Stimulated activated CD8-positive, alpha-beta memory T cell treated with anti-CD3 and anti-CD28 coated beads, Interleukin-15, amount 100 ng/mL, for 1 hour (primary cell): Measurements from ENCODE around the gene EVA1B.

ENCODE experiments used
- DNase-seq: peaks from one replicate; pipeline ENCODE4 v3.0.0-alpha.2; 2020; ENCODE audit warnings: low read depth

The EVA1B gene

DNA sequence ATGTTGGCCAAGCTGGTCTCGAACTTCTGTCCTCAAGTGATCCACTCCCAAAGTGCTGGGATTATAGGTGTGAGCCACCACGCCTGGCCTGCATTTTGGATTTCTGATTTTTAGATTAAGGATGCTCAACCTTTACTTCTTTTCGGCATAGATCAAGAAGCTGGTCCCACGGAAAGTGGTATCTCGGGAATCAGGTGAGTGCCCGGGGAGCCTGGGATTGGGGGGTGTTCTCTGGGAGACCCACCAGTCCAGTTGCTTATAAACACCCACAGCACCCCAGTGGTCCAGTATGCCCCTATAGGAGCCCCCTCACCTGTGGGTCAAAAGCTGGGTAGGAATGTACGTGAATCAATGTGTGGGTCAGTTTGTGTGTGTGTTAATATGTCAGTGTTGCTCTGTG is 14.0 kb downstream of the EVA1B start:
- DNase-seq: no peak

DNA sequence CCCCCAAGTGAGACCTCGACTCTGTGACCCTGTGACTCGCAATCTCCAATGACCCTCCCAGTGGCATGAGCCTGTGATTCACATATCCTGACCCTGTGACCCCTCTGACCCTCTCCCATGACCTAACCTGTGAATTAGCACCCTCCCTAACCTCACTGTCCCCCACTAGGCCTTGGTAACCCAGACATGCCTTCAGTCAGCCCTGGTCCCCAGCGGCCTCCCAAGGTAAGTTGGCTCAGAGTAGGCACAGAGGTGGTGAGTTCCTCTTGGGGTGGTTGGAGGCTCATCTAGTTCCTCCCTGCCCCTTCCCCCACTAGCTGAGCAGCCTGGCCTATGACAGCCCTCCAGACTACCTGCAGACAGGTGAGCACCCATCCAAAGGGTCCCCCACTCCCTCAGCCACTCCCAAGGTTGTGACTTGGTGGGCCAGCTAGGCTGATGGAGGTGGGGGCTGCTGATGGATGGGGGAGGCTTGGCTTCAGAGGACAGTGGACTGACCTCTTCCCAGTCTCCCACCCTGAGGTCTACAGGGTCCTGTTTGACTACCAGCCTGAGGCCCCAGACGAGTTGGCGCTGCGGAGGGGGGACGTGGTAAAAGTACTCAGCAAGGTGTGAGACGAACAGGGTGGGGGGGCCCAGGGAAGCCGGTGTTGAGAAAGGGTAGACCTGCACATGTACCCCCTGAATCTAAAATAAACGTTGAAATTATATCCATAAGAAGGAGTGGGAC is 15.7 kb downstream of the EVA1B start:
- no peak for DNase-seq

DNA sequence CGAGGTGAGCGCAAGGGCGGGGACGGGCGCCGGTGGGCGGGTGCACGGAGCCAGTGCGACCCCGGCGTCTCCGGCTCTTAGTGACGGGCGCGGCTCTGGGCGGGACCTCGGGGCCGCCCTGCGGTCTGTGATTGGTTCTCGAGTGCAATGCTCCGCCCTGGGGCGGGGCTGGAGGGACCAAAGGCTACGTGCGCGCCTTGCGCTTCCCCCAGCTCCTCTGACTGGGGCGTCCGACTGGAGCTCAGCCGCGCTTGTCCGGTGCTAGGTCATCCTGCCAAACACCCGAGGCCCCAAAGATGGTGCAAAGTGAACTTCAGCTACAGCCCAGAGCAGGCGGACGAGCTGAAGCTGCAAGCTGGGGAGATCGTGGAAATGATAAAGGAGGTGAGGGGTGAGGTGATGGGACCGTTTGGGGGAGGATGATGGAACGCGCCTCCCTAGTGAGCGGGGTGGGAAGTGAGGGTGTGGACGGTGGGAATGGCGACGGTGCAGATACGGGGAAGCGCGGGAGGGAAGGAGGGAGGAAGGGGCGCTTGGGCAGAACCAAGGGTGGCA is 16.5 kb downstream of the EVA1B start:
- peak; percentile 81 for DNase-seq

DNA sequence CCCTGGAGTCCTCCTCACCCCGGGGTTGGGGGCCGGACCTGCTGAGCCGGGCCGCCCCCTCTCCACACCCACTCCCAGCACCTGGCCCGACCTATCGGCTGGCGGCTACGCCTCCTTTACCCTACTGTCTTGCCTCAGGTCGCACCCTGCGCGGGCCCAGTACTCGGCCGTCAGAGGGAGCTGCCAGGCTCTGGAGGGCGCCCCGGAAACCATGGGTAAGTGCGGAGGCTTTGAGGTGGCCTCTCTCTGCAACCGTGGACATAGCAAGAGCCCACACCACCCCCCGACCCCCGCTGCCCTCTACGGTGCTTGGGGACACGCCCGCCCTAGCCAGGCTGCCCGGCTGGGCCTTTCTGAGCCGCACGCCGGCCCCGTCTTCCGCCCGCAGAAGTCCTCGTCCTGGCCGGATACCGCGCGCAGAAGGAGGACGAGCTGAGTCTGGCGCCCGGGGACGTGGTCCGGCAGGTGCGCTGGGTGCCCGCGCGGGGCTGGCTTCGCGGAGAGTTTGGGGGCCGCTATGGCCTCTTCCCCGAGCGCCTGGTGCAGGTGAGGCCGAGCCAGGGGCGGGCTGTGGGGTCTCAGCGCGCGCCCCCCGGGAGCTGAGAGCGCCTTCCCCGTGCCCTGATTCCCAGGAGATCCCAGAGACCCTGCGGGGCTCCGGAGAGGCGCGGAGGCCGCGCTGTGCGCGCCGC is 17.1 kb downstream of the EVA1B start, which contains the start of gene SH3D21:
Gene SH3D21, plus strand, starts transcription at position 159 of the 692 bp plus-strand sequence. Its CDS starts 53 bp downstream, at position 212.
- DNase-seq: no peak

DNA sequence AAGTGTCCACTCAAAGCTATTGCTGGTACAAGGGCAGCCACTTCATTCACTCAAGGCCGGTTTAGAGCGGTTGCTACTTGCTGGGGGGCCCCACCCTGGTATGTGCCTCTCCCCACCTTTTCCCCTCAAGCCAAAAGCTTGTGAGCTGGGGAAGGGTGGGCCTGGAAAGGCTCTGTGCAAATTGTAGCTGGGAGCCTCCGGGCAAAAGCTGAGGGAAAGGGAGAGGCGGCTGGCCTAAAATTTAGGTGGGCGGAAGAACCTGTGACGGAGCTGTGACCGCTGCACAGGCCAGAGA is 17.6 kb downstream of the EVA1B start:
- no peak for DNase-seq

DNA sequence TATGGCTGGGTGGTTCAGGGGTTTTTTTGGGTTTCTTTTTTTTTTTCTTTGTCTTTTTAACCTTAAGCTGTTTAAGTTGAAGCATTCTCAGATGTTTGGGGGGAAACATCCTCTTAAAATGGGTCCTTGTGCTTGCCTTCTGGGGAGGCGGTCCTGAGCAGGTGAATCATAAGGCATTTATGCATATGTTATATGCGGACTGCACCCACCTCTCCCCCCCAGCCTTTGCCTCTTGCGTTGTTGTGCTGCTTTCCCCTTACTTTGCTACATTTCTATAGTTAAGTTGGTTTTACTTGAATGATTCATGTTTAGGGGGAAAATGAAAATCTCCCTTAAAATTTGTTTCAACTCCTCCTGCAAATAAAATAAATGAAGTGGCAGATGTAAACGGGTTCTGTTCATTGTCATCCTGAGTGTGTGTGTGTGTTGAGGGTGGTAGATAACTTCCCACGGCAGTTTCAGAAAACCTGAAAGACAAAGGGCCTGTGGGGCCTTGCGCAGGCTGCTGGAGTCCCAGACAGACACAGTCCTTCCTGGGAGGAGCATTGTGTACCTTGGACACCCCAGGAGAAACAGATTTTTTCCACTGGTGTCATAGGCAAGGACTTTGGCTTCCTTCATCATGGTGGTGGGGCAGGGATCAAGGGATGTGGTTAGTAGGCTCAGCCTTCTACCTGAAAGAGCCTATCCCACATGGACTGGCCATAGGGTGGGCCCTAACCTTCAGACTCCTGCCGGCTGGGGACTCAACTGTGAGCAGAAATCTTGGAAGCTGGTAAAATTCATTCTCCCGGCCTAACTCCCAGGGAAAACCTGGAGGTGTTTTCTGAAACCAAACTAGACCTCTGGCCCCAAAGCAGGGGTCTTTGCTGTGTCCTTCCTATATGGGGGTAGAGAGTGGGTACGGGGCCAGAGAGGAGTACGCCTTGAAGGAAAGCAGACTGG is 18.2 kb downstream of the EVA1B start:
- no peak for DNase-seq

DNA sequence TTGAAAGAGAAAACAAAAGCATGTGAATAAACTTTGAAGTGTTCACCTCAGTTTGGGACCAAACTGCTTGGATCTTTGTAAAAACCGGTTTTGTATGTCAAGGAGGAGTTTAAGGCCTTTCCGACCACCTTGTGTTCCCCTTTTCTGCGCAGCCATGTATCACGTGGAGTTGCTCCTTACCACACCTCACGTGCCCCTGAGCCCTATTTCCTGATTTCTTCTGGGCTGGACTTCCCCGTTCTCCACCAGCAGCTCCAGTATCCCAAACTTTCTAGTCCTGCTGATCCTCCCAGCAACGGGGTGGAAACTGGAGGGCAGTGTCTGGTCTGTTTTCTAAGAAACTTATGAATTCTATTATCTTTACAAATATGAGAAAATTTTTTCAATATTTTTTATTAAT is 18.9 kb downstream of the EVA1B start:
- no peak for DNase-seq

DNA sequence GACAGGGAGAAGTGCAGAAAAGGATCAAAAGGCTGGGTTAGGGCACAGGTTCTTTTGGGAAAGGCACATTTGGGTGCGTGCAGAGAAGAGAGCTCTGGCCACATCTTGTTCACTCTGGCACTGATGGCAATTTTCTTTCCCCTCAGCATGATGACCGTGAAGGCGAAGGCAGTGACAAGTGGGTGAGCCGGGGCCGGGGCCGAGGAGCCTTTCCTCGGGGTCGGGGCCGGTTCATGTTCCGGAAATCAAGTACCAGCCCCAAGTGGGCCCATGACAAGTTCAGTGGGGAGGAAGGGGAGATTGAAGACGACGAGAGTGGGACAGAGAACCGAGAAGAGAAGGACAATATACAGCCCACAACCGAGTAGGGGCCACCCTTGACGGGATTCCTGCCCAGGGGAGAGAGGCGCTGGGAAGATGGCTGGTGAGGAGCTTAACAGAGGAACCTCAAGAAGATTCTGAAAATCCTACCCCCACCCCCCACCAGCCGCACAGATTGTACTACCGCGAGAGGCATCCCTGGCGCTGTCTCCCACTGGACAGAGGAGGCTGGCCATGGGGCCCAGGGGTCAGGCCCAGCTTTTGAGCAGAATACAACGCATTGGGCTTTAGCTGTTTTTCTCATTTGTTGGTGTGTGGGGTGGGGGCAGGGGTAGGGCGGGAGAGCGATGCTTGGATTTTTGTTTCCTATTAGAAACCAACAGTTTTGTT is 19.6 kb downstream of the EVA1B start:
- no peak for DNase-seq

DNA sequence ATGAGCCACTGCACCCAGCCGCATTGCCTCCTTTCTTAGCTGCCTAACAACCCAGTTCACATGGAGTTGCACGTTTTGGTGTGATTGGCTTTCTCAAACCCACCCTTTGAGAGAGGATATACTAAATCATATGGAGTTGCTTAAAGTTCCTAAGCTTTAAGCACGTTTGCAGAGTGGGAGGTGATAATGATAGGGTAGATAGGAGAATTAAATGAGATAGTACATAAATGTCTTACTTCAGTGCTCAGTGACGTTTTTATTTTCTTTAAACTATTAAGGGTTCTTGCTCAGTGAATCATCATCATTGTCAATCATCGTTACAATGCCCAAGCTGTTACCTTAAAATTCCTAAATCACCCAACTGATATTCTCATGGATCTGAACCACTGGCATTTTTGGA is 20.2 kb downstream of the EVA1B start:
- DNase-seq: no peak

DNA sequence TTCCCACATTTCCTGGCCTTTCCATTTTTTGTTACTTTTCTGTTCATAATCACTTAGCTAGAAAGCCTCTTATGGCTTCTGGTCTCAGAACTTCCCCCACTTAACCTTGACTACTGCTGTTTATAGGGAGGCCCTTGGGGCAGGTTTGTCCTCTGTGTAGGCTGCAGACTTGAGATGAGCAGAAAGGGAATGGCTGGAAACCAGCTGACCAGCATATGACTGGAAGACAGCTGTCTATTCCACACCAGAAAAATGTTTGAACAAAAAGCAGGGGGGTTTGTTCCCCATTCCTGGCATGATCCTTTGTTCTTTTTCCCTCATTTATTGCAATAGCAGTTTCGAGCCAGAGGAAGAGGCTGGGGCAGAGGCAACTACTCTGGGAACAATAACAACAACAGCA is 22.2 kb downstream of the EVA1B start:
- DNase-seq: no peak

DNA sequence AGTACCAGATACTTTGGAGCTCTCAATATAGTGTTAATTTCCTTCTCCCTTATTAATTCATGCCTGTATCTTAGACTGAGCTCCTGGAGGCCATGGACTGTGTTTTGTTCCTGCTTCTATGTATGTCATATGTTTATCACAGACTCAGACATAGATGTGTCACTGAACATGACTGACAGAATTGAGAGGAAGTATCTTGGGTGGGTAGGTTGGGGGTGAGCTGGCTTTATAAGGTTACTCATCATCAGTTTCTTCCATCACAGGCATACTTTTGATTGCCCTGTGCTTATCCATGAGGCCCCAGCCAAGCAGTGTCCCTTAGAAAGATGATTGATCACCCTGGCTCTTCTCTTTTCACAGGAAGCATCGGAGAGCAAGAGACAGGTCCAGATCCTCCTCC is 22.9 kb downstream of the EVA1B start:
- DNase-seq: no peak

DNA sequence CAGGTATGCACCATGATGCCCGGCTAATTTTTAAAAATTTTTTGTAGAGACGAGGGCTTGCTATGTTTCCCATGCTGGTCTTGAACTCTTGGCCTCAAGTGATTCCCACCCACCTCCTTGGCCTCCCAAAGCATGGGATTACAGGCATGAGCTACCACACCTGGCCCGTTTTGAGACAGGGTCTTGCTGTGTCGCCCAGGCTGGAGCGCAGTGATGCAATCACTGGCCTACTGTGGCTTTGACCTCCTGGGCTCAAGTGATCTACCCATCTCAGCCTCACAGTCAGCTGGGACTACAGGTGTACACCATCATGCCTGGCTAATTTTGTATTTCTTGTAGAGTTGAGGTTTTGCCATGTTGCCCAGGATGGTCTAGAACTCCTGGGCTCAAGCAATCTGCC is 24.8 kb downstream of the EVA1B start:
- no peak for DNase-seq

DNA sequence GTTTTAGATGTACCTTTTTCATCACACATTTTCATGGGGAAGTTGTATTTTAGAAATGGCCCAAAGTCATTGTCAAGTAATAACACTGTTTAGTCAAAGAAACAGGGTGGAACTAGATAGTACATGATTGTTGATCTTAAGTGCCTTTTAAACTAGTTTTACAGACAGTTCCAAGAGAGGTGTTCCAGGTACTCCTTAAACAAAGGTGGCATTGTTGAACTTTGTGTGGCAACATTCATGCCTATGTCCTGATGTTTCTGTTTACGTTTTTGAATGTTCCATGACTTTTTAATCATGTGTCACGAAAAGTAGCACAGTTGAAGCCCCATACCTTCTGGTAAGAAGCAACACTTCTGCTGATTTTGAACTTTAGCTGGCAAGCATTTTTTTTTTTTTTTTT is 26.4 kb downstream of the EVA1B start:
- DNase-seq: no peak

DNA sequence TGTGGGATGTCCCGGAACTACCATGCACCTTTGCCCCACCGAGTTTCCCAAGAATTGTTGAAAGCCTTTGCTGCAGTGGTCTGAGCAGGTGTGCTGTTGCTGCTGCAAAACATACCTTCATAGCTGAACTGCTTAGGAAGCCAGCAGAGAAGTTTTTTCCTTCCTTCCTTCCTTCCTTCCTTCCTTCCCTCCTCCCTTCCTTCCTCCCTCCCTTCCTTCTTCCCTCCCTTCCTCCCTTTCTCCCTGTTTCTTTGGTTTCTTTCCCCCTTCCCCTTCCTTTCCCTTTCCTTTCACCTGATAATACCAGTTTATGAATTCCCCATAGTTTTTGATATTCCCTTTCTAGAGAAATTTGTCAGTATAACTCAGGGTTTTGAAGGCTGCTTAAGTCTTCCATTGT is 28.1 kb downstream of the EVA1B start:
- no peak for DNase-seq

DNA sequence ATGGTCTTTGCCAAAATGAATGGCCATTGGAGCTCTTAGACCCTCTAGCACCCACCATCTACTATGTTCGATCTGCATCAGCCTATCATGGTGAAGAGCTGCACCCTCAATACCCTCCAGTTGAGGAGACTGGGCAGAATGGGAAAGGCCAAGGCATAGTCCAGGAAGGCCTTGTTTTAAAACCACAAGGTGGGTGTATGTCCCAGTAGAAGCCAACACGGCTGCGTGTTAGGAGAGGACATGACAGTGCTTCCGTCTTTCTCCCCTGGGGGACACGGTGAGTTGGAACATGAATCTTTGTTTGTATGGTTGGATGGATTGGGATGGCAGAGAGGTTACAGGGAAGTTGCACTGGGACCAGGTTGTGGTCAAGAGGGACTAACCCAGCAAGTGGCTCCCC is 35.9 kb downstream of the EVA1B start:
- DNase-seq: no peak

DNA sequence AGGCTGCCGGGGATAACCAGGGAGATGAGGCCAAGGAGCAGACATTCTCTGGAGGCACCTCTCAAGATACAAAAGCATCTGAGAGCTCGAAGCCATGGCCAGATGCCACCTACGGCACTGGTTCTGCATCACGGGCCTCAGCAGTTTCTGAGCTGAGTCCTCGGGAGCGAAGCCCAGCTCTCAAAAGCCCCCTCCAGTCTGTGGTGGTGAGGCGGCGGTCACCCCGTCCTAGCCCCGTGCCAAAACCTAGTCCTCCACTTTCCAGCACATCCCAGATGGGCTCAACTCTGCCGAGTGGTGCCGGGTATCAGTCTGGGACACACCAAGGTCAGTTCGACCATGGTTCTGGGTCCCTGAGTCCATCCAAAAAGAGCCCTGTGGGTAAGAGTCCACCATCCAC is 36.6 kb downstream of the EVA1B start:
- no peak for DNase-seq

DNA sequence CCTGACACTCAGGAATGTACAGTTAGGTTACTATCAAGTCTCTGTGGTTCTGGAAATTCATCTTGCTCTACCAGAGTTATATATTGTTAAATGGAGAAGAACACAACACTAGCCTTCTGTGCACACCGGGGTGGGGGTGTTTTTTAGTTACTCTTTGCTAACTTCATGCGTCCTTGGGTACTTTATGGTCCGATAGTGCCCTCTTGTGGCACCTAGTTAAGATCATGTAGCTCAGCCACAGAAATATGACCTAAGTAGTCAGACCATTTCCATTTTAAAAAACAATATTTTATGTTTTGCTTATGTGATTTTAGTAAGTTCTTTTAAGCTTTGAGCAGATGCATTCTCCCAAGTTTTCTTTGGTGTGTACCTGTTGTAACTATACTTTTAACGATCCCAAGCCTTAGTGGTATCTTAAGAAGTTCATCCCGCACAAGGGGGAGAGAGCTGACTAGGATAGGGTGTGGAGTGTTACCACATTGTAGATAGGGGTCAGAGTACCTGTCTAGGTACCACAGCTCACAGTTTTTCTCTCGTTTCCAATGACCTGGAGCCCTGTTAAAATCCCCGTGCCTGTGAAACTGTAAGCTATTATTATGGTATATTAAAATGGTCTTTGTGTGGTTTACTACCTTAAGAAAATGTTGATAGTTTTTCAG is 37.9 kb downstream of the EVA1B start:
- DNase-seq: peak; percentile 36

DNA sequence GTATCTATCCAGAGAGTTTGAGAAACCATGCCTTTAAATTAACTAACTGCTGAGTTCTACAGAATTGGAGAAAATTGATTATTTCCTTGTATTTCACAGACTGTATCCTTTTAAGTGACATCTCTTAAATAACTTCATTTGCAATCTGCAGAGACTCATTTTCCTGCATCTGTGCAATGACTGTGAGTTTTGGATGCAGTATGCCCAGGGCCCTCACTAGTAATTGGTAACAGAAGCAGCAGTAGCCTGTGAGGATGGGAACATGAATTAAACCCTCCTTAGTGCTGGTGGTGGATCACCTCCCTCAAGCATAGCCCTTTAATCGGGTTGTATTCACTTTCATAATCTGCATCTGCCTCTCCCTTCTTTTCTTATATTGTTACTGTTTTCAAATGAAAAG is 38.9 kb downstream of the EVA1B start:
- DNase-seq: no peak

DNA sequence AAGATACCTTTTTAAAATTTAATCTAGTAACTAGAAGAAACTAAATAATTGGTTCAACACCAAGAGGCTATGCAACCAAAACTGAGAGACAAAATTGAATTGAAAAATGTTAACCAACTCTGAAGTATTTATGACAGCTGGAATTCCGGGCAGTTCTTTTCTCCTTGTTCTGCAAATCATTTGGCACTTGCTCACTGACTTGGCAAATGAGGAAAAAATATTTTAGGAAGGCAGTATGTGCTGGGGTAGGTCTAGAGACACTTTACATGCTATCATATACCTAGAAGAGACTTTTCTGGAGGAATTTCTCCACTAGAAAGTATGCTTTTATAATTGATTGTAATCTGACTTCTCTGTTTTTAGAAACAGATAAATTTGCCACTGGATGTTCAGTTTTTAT is 39.4 kb downstream of the EVA1B start:
- DNase-seq: no peak

DNA sequence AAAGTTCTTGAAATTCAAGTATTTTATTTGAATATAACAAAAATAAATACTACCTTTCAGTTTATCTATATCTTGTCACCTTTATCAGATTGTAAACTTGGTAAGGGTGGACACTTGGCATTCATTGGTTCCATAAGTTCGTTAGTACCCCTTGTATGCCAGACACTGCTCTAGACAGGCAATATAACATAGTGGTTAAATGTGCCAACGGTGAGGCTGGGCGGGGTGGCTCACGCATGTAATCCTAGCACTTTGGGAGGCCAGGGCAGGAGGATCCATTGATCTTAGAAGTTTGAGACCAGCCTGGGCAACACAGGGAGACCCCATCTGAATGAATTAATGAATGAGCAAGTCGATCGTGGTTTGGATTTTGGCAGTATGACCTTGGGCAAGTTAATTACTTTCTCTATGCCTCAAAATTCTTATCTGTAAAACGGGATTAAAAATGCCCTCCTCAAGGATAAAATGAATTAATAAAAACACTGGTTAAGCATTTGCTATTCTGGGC is 43.6 kb downstream of the EVA1B start:
- DNase-seq: no peak

DNA sequence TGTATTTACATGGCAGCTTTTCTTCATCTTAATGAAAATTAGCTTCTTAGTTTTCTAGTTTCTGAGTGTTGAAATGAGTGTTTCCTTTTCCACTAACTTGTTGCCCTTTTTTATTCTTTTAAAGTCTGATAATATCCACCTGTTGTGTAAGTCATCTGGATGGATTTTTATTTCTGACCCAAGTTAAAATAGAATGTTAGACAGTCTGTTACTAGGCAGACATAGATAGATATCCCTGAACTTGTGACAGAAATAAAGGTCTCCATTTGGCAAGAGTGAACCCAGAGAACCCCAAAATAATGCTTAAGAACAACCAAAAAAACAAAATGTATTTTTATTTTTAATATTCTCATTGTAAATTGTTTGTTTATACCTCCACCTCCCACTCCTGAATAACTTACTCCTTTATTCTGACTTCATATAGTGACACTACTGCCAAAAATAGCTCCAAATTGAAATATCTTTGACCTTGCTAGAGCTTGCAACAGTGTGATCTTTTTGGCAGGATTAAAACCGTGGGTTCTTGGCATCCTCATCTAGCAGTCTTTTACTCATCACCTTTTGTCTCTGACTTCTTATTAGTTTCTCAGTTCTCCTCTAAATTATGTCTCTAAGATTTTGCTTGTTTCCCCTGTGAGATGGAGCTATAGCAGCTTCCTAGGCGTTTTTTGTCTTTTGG is 44.2 kb downstream of the EVA1B start:
- DNase-seq: no peak
